ENCODE measurements around the gene LRGUK.

The LRGUK gene

DNA sequence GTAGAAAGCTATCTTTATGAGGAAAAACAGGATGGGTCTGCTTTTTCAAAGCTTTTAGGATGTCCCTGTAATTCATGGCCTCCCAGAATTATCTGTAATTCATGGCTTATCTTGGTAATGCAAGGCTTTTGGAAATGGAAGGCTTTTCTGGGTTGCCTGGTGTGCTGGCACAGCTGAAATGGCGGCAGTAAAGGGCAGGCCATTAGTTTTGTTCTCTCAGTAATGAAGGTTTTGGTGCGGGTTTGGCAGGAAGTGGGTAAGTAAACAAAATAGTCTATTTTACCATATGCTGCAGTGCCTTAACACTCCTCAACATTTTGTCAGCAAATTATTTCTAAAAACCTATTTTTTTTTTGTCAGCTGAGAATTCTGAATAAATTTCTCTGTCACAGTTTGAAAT lies 69.3 kb downstream of the LRGUK start:
- Histone ChIP-seq H3K4me3 (ENCODE audit: low read length) (no peak overlapping the region), H3K9ac (ENCODE audit: low read length) (no peak overlapping the region), H3K36me3 (ENCODE audit: control insufficient read depth, insufficient read depth, low read length) (no peaks in the 10 kb centered on the region), H3K27ac (ENCODE audit: low read depth, low read length) (no peak overlapping the region), H3K4me1 (ENCODE audit: control insufficient read depth, insufficient read depth, low read length) (no peaks in the 10 kb centered on the region), H3K27me3 (ENCODE audit: control insufficient read depth, insufficient read depth, low read length) (no peaks in the 10 kb centered on the region)

DNA sequence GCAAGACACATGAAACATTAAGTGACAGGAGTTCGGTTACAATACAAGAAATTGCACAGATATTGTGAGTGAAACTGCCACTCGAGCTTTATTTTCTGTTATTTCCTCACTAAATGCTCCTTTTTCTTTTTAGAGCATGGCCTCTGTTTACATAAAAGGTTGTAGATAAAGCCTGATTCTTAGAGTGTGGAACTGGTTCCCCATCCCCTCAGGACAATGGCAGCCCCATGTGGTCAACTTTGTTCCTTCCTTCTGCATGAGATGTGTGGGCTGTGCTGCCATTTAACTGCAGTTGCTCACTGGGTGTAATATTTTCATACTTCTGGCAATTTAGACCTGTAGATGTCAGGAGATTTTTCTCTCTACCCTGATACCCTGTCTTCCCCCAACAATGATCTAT lies 70.2 kb downstream of the LRGUK start:
- no peaks in the 10 kb centered on the region for H3K36me3 ChIP-seq (ENCODE audit: control insufficient read depth, insufficient read depth, low read length)
- H3K9ac ChIP-seq (ENCODE audit: low read length) = no peak overlapping the region
- no peaks in the 10 kb centered on the region for H3K4me1 ChIP-seq (ENCODE audit: control insufficient read depth, insufficient read depth, low read length)
- no peak overlapping the region for H3K27ac ChIP-seq (ENCODE audit: low read depth, low read length)
- no peaks in the 10 kb centered on the region for H3K27me3 ChIP-seq (ENCODE audit: control insufficient read depth, insufficient read depth, low read length)
- H3K4me3 ChIP-seq (ENCODE audit: low read length) = no peak overlapping the region

DNA sequence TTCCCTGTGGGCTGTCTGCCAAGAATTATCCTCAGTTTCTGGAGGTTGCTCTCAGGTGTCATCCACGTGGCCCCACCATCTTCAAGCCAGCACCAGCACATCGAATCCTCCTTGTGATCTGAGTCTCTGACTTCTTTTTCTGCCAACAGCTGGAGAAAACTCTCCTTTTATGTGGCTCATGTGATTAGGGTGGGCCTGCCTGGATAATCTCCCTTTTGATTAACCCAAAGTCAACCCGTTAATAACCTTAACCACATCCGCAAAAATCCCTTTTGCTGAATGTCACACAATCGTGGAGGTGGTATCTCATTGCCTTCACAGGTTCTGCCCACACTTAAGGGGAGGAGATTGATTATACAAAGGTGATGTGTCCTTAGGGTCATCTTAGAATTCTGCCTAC lies 73.8 kb downstream of the LRGUK start:
- Histone ChIP-seq H3K4me1 (ENCODE audit: control insufficient read depth, insufficient read depth, low read length) (no peaks in the 10 kb centered on the region), H3K9ac (ENCODE audit: low read length) (no peak overlapping the region), H3K27ac (ENCODE audit: low read depth, low read length) (no peak overlapping the region), H3K36me3 (ENCODE audit: control insufficient read depth, insufficient read depth, low read length) (no peaks in the 10 kb centered on the region), H3K27me3 (ENCODE audit: control insufficient read depth, insufficient read depth, low read length) (no peaks in the 10 kb centered on the region), H3K4me3 (ENCODE audit: low read length) (no peak overlapping the region)

DNA sequence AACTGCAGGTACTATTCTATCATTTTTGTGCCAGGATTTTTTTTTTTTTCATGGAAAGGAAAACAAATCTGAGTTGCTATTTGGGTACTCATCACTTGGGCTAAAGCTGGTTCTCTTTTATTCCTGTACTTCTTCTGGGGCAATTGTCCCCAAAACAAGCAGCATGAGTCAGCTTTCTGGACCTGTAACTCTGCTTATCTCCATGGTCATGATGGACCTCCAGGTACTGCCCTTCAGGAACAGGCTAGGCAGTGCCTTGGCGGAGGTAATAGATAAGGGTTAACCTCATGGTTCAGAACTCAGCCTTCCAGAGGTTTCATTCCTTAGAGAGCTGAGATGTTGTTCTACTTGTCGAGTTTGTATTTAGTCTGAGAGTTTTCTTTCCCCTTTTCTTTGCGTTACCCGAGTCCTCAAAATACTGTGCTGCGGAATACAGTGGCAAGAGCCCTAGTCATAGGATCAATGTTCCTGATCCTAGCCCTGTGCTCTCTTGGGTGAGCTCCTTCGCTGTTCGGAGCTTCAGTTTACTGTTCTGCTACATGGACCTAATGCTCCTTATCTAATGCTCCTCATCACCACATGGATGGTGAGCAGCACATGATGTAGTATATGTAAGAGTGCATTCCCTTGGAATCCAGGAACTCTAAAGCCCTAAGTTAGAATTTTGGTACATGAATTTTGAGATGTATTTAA lies 74.6 kb downstream of the LRGUK start:
- Histone ChIP-seq H3K36me3 (ENCODE audit: control insufficient read depth, insufficient read depth, low read length) (no peaks in the 10 kb centered on the region), H3K27ac (ENCODE audit: low read depth, low read length) (no peak overlapping the region)

DNA sequence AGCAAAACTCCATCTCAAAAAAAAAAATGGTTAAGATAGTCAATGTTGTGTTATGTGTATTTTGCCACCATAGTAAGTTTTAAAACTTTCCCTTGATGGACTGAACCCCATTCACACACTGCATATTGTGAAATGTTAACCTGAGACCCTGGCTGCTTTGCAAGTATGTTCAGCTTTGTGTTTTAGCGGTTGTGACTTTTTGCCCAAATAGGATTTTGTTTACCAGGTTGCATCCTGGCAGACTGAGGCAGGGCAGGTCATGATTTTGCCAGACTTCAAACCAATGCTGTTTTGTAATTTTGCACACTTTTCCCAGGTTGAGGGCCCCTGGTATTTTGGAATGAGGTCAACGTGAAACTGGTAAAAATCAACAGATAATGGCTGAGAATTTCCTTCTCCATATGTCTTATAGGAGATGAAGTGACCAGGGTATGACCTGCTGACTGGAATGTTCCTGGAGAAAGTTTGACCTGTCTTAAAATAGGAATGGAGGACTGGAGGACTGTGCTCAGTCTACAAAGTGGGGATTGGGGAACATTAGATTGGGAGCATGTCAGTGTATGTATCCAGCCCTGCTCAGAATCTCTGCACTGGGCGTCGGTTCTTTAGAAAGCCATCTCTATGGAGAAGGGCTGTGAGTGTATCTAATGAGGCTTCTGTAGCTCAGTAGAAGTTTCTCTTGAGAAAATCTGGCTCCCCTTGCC lies 76.2 kb downstream of the LRGUK start:
- H3K9ac ChIP-seq (ENCODE audit: low read length) = no peak overlapping the region
- no peak overlapping the region for H3K4me3 ChIP-seq (ENCODE audit: low read length)
- H3K4me1 ChIP-seq (ENCODE audit: control insufficient read depth, insufficient read depth, low read length) = no peaks in the 10 kb centered on the region
- no peaks in the 10 kb centered on the region for H3K36me3 ChIP-seq (ENCODE audit: control insufficient read depth, insufficient read depth, low read length)
- no peak overlapping the region for H3K27ac ChIP-seq (ENCODE audit: low read depth, low read length)
- H3K27me3 ChIP-seq (ENCODE audit: control insufficient read depth, insufficient read depth, low read length) = no peaks in the 10 kb centered on the region

More for the DNA sequence above, 74.6 kb downstream of the LRGUK start:
- no peak overlapping the region for H3K4me3 ChIP-seq (ENCODE audit: low read length)
- H3K9ac ChIP-seq (ENCODE audit: low read length) = no peak overlapping the region
- no peaks in the 10 kb centered on the region for H3K27me3 ChIP-seq (ENCODE audit: control insufficient read depth, insufficient read depth, low read length)
- H3K4me1 ChIP-seq (ENCODE audit: control insufficient read depth, insufficient read depth, low read length) = no peaks in the 10 kb centered on the region

DNA sequence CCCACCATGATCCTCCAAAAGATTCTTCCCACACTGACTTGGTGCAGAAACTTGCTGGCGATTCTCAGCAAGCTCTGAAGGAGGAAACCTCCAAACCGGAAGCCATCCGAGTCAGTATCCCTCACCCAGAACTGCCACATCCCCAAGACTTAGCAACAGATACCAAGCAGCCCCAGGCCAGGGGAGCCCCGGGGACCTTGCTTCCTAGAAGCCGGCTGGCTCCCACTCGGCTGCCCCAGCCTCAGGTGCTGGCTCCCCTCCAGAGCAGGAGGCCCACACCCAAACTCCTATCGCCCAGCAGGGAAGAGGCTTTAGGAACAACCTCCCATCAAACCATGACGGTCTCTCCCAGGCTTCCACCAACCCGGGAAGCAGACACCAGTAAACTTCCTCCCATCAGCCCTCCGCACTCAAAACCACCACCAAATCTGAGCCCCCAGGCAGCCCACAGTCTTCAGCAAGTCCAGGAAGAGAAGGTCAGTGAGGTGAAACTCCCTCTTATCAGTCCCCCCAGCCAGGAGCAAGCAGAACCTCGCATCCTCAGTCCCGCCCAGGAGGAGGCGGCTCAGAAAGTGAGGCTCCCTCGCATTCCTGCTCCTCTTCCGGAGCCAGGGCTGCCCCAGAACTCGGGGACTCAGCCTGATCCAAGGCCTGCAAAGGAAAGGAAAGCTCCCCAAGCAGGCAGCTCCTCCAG lies 82.3 kb downstream of the LRGUK start:
- H3K9ac ChIP-seq (ENCODE audit: low read length) = no peak overlapping the region
- H3K27ac ChIP-seq (ENCODE audit: low read depth, low read length) = no peak overlapping the region
- H3K27me3 ChIP-seq (ENCODE audit: control insufficient read depth, insufficient read depth, low read length) = no peaks in the 10 kb centered on the region
- H3K4me3 ChIP-seq (ENCODE audit: low read length) = no peak overlapping the region
- no peaks in the 10 kb centered on the region for H3K4me1 ChIP-seq (ENCODE audit: control insufficient read depth, insufficient read depth, low read length)
- no peaks in the 10 kb centered on the region for H3K36me3 ChIP-seq (ENCODE audit: control insufficient read depth, insufficient read depth, low read length)

DNA sequence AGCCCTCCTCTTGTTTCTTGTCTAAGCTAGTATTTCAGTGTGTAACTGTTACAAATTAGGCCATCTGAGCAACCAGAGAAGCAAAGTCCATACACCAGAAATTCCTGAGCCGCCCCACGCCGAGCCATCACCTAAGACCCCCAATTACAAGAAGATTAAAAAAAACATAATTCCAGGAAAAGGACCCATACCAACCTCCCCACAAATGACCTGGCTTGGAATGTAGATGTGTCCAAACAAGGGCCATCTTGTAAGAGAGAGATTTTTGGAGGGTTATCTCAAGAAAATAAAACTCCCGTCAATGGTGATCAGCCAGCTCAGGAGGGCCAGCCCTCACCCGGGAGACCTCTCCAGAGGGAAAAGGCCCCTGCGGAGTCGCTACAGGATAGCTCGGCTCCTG lies 83.1 kb downstream of the LRGUK start:
- Histone ChIP-seq H3K27ac (ENCODE audit: low read depth, low read length) (no peak overlapping the region), H3K36me3 (ENCODE audit: control insufficient read depth, insufficient read depth, low read length) (no peaks in the 10 kb centered on the region), H3K9ac (ENCODE audit: low read length) (no peak overlapping the region), H3K4me1 (ENCODE audit: control insufficient read depth, insufficient read depth, low read length) (no peaks in the 10 kb centered on the region), H3K27me3 (ENCODE audit: control insufficient read depth, insufficient read depth, low read length) (no peaks in the 10 kb centered on the region), H3K4me3 (ENCODE audit: low read length) (no peak overlapping the region)

DNA sequence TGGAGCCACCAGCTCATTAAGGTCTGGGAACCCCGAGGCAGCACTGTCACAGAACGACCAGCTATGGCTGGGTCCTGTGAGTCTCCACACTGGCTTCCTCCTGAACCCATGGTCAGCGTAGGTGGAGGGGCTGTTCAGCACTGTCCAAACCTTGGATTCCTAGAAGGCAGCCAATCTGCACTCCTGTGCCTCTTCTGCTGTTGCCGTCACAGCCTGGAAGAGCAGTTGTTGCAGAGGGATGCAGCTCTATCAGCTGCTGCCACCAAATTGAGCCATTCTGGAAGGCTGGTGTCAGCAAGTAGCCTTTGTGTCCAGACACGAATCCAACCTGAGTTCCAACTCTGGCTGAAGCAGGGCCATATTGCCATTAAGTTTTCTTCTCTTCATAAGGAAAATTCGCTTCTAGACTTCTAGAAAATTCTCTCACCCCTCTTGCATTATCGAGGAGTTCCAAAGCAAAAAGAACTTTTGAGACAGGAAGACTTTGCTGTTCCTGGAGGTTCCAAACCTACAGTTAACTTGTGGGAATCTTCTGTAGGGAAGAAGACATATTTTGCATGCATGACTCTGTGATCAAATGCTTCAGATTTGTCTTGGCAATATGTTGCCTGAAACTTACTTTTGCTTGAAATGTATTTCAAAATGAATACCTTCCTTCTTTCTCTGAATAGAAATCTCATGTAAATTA lies 84.0 kb downstream of the LRGUK start:
- Histone ChIP-seq H3K36me3 (ENCODE audit: control insufficient read depth, insufficient read depth, low read length) (no peaks in the 10 kb centered on the region), H3K27me3 (ENCODE audit: control insufficient read depth, insufficient read depth, low read length) (no peaks in the 10 kb centered on the region), H3K4me3 (ENCODE audit: low read length) (no peak overlapping the region), H3K4me1 (ENCODE audit: control insufficient read depth, insufficient read depth, low read length) (no peaks in the 10 kb centered on the region), H3K27ac (ENCODE audit: low read depth, low read length) (no peak overlapping the region), H3K9ac (ENCODE audit: low read length) (no peak overlapping the region)

DNA sequence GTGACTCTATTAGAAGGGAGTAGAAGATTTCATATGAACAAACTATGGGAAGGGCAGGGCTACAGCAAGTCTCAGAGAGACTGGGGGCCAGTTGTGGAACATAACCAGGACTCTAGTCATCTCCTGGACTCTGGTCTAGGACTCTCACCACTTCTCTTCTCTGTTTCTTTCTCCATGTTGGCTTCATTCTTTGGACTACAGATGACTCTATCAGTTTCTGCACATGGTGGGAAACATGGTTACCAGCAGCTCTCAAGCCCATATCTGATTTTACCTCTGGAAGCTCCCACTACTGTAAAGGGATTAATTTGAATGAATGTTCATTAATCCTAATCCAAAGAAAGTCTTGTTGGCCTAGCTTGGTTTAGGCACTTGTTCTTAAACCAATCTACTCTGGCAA lies 84.7 kb downstream of the LRGUK start:
- H3K27ac ChIP-seq (ENCODE audit: low read depth, low read length) = no peak overlapping the region
- H3K9ac ChIP-seq (ENCODE audit: low read length) = no peak overlapping the region

DNA sequence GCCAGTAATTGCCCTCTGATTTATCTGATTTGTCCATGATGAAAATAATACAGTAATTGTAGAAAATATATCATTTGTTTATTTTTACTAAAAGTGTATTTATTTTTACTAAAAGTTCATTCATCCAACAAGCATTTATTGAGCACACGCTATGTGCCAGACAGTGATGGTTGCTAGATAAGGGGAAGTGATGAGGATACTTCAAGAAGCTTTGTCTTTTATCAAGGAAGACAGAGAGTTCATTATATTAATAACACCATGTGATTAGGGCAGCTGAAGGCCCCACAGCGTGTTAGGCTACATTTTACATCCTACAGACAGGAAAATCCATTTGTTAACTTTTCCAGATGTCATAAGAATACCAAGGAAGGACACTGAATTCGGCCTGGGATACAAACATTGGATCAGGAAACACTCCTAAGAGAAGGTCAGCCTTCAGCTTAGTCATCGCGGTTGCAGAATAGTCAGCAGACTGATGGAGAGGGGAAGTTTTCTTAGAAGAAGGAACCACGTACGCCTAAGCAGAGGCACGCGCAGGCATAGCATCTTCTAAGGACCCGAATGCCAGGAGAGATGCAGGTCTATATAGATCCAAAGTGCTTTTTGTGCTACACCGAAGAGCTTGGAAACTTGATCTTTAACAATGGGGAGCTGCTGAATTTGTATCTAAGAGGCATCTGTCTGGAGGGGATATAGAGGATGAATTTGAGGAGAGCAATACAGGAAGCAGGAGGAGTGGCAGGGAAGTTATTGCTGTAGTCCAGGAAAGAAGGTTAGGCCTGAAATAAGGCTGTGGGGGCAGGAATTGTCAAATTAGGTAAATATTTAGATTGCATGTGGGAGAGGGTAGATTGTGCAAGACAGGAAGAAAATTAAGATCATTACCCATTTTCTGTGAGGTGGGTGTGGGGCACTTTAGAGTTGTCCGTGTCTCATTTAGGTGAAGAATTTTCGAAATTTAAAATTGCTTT lies 85.7 kb downstream of the LRGUK start:
- H3K4me3 ChIP-seq (ENCODE audit: low read length) = no peak overlapping the region
- H3K9ac ChIP-seq (ENCODE audit: low read length) = no peak overlapping the region
- no peaks in the 10 kb centered on the region for H3K4me1 ChIP-seq (ENCODE audit: control insufficient read depth, insufficient read depth, low read length)
- H3K36me3 ChIP-seq (ENCODE audit: control insufficient read depth, insufficient read depth, low read length) = no peaks in the 10 kb centered on the region
- H3K27ac ChIP-seq (ENCODE audit: low read depth, low read length) = no peak overlapping the region
- no peaks in the 10 kb centered on the region for H3K27me3 ChIP-seq (ENCODE audit: control insufficient read depth, insufficient read depth, low read length)

More for the DNA sequence above, 84.7 kb downstream of the LRGUK start:
- H3K36me3 ChIP-seq (ENCODE audit: control insufficient read depth, insufficient read depth, low read length) = no peaks in the 10 kb centered on the region
- no peak overlapping the region for H3K4me3 ChIP-seq (ENCODE audit: low read length)
- H3K4me1 ChIP-seq (ENCODE audit: control insufficient read depth, insufficient read depth, low read length) = no peaks in the 10 kb centered on the region
- H3K27me3 ChIP-seq (ENCODE audit: control insufficient read depth, insufficient read depth, low read length) = no peaks in the 10 kb centered on the region

DNA sequence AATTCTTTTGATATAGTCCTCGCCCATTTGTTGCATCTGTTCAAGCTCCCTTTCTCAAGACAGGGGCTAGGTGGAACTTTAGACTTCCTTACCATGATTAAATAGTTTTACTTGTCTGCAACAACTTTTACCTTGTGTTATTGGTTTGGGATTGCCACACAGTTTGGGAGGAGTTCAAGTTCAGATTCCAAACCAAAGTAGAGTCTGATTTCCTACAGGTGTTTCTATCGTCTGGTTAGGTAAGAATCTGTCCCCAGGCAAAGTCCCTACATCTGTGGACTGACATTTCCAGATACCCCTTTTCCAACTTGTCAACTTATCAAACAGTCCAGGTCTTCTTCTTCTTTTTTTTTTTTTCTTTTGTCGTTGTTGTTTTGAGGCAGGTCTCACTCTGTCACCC lies 93.1 kb downstream of the LRGUK start:
- Histone ChIP-seq H3K9ac (ENCODE audit: low read length) (no peak overlapping the region), H3K27ac (ENCODE audit: low read depth, low read length) (no peak overlapping the region), H3K4me1 (ENCODE audit: control insufficient read depth, insufficient read depth, low read length) (no peaks in the 10 kb centered on the region), H3K27me3 (ENCODE audit: control insufficient read depth, insufficient read depth, low read length) (no peaks in the 10 kb centered on the region), H3K36me3 (ENCODE audit: control insufficient read depth, insufficient read depth, low read length) (no peaks in the 10 kb centered on the region), H3K4me3 (ENCODE audit: low read length) (no peak overlapping the region)

Measured in rectal smooth muscle tissue (tissue), 1 donor.